PC-3 (cell line): ENCODE results near the gene SHPK.

ENCODE experiments used
- CTCF ChIP-seq: fragments of 300-600 bp; sonication (generic); conservative IDR thresholded peaks from 2 replicates; pipeline ENCODE4 v1.5.1; 2017; ENCODE audit warnings: antibody characterized with exemption, low read depth, mild to moderate bottlenecking, low read length
- EZH2 ChIP-seq: fragments of 300-600 bp; sonication (generic); IDR thresholded peaks from one replicate; pipeline ENCODE4 v1.6.1; 2017; ENCODE audit warnings: antibody characterized with exemption, mild to moderate bottlenecking, low read length; ENCODE audit not compliant: unreplicated experiment

DNA sequence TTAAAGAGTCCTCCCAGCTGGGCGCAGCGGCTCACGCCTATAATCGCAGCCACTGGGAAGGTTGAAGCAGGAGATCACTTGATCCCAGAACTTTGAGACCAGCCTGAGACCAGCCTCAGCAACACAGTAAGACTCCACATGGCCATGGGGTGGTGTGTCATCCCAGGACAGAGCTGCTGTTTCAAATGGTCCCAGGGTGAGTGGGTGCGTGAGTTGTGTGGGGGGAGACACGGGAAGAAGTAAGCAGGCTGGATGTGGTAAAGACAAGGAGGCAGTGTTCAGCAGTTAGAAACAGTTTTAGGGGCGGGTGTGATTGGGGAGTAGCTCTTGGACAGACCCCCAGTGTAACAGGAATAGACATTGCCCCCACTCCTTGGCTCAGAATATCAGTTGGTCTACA, 3.8 kb downstream of the SHPK start:
- no peak for TF ChIP-seq CTCF
- no peak for TF ChIP-seq EZH2
